ENCODE measurements around the gene NPSR1.

GRCh38 chr7:34825221-34825620, 167.2 kb downstream of the NPSR1 start:
- no peak for TF ChIP-seq CTCF (IDR thresholded peaks at IDR 0.05)
- TF ChIP-seq EP300 (IDR thresholded peaks at IDR 0.05) = no peak
- TF ChIP-seq POLR2AphosphoS5 (IDR thresholded peaks at IDR 0.05) = no peak

Measured in sigmoid colon (tissue), 4 donors.